Fibroblast of lung (primary cell): Measurements from ENCODE around the gene COLEC11.

Experiments used
- CTCF ChIP-seq, 2 donors: IDR thresholded peaks in 1 of 2; conservative IDR thresholded peaks in 1 of 2; 1 replicate in 1 of 2; 2 replicates in 1 of 2; pipeline ENCODE4 v1.5.1; 2011 to 2012; ENCODE audit warnings: low read length in 2 of 2, control low read depth in 1 of 2, inconsistent platforms in 1 of 2, low read depth in 1 of 2, mild to moderate bottlenecking in 1 of 2
- EZH2 ChIP-seq: IDR thresholded peaks from 2 replicates; pipeline ENCODE4 v1.5.1; 2012; ENCODE audit warnings: low read length, control low read depth, mild to moderate bottlenecking; ENCODE audit errors: missing control alignments

- TF ChIP-seq EZH2 (no peak), CTCF (conservative IDR thresholded peaks at IDR 0.05 in 1 of 2, IDR thresholded peaks at IDR 0.05 in 1 of 2; ENCODE audit: low read depth in 1 of 2, low read length in 2 of 2) (no peak)
These were observed 18.6 kb downstream of the COLEC11 start for GRCh38 chr2:3613524-3613905.
